Measurements from ENCODE around the gene TEX51. TPM values are rescaled to one million over a fixed set of nuclear protein-coding genes. Genes with fewer than 3 reads are reported as not detected.

The TEX51 gene
- total RNA-seq, 1 donor from 2014 or later: not detected

GRCh38 chr2:126891681-126892500 is 6.8 kb upstream of the TEX51 start:
- DNase-seq (ENCODE audit: low read depth, low spot score): no peak

- no peak for DNase-seq (ENCODE audit: low read depth, low spot score)
Measured at GRCh38 chr2:126893153-126893552, 5.5 kb upstream of the TEX51 start.

GRCh38 chr2:126893606-126894005 is 5.1 kb upstream of the TEX51 start:
- DNase-seq (ENCODE audit: low read depth, low spot score): no peak

DNA sequence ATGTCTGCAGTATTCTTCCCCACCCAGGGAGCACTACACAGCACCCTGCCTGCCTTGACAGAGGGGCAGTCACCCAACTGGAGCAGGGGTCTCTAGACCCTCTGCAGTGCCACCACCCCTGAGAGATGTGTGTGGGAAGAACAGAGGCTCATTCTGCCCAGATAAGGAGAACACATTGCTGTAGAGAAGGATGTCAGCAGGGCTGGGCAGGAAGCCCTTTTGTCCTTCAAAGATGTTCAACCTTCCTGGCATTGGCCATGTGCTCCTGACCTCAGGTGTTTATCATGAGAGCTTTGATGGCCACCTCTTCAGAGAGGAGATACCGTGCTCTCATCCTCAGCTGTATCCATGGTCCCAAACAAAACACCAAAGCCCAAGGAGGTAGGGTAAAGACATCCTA is 4.6 kb upstream of the TEX51 start:
- no peak for DNase-seq (ENCODE audit: low read depth, low spot score)

GRCh38 chr2:126894585-126895182 is 4.0 kb upstream of the TEX51 start:
- DNase-seq (ENCODE audit: low read depth, low spot score): no peak

DNA sequence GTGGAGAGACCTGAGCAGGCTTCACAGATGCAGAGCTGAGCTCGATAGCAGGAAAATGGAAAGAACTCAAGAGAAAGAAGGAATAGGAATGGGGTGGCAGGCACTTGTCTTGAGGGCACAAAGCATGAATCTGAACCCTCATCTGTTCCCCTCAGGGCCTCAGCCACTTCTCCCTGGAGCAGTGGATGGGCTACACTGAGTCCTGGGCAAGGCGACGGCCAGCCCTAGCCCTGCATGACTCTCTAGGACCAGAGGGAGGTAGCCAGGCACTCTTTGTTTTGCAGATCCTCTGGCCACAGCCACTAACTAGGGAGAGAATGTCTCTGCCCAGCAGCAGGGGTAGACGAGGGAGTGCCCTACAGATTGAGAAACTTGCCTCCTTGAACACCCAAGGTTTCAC is 3.4 kb upstream of the TEX51 start:
- DNase-seq (ENCODE audit: low read depth, low spot score): no peak

DNA sequence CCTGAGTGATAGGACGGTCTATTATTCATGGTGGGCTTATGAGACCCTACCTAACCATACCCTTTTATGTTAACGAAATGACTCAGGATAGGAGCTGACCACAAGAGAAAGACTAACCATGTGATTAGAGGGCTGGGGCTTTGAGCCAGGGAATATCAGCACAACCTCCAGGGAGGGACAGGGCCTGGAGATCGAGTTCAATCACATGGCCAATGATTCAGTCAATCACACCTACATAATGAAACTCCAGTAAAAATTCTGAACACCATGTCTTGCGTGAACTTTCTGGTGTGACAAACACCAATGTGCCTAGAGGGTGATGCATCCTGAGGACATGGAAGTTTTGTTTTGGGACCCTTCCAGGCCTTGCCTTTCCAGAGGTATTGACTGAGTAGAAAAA is 2.2 kb upstream of the TEX51 start:
- no peak for DNase-seq (ENCODE audit: low read depth, low spot score)

GRCh38 chr2:126899616-126900185 is 1.0 kb downstream of the TEX51 start:
- no peak for DNase-seq (ENCODE audit: low read depth, low spot score)

GRCh38 chr2:126900646-126901319 is 2.1 kb downstream of the TEX51 start:
- no peak for DNase-seq (ENCODE audit: low read depth, low spot score)

DNA sequence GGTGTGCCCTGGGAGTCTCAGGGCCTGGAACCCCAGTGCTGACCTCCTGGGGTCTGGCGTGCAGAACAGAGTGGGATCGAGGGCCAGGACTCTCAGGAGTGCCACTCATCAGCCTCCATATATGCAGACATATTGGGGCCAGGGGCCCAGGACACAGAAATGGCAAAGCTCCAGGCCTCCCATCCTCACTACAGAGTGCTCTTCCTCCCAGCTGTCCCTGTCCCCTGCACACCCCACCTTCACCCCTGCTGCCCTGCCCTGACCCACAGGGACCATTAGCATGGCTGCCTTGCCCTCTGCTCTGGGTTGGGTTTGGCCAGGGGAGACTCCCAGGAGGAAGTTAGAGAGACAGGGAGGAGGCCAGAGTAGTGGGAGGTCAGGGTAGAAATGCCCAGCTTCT is 2.8 kb downstream of the TEX51 start:
- no peak for DNase-seq (ENCODE audit: low read depth, low spot score)

DNA sequence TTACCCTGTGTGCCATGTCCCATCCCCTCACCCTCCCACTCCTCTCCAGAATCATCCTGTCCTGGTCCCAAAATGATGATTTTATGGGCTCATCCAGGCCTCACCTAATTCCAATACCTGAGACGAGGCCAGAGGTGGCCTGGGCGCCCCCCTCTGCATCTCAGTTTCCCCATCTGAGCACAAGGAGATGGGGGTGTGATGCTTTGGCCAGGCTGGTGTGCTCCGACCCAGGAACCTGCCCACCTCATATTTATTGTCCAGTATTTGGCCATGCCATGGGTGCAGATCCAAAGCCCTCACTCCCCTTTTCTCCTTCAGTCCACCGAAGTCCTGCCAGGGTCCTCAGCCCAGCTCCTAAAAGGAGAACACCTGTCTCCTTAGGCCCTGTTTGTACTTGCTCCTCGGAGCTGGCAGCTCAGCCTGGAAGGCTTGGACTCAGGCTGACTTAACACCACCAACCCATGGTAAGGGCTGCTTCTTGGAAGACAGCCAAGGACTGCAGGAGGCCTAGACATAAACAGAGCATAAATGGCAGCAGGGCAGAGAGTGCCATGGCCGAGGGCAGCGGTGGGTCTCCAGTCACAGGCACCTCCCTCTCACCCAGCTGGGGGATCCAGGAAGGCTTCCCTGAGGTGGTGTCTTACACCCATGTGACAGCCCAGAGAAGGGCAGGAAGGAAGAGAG is 3.6 kb downstream of the TEX51 start:
- DNase-seq (ENCODE audit: low read depth, low spot score): no peak

GRCh38 chr2:126902859-126903258 is 4.2 kb downstream of the TEX51 start:
- DNase-seq (ENCODE audit: low read depth, low spot score): no peak

DNA sequence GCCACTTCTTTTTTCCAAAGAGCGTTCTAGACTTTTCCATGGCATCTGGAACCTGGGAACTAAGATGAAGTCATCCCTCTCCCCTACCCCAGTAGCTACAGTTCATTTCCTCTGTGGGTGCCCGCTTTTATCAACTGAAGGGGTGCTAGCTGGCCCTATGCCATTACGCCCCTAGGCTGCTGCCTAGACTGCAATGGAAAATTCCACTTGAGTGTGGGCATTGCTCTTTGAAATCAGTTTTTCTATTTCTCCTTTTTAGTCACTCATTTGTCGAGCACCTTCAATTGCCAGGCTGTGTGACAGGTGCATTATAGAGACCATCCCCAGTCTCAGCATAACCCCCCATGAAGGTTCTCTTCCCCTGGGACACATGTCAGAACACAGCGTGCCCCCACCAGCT is 7.3 kb downstream of the TEX51 start:
- no peak for DNase-seq (ENCODE audit: low read depth, low spot score)

DNA sequence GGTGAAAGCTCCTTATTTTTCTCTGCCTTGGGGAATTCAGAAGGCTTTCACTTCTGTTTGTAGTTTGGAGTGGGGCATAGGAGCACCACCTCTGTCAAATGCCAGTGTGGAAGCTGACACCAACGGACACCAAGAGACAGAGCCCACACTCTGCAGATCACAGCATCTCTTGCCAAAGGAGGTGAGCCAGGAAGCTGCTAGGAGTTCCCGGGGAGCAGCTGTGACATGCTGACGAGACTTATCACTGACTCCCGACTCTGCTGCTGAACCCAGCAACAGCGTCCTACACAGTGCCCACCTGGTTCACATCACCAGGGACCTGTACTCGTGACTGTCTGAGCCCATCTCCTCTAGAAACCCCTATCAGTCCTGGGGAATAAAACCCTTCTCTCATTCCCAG is 8.1 kb downstream of the TEX51 start:
- DNase-seq (ENCODE audit: low read depth, low spot score): no peak

DNA sequence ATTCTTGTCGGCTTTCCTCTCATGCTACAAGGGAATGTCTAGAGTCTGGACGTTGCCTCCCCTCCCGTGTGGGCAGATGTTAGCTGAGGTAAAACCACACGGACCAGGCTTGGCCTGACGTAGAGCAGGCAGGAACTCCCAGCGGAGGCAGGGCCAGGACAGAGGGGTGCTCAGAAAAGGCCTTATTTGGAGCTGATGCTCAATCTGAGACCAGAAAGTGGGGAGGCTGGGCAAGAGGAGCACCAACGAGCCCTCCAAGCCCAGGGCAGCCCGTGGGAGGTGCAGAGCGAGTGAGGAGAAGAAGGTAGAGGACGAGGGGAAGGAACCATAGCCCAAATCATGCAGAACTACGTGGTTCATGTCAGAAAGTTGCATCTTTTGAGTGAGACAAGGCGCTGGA is 9.0 kb downstream of the TEX51 start:
- no peak for DNase-seq (ENCODE audit: low read depth, low spot score)

DNA sequence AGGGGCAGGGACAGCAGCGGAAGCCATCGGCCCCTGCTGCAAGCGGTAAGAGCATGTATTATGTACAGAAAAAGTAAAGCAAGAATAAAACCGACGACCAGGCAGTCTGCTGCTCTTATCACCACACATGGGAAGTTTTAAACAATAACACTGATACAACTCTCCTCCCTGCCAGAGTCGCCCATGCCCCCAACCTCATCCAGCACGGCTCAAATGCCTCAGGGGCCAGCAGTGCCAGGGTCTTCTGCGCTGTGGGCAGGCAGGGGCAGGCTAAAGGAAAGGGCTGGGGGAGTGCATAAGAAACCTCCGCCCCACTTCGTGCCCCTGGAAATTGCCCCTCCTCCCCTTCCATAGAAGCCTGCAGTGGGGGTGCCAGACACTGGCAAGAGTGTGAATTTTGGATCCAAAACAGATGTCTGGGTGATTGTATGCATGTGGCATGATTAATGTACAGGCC is 10.1 kb downstream of the TEX51 start:
- DNase-seq (ENCODE audit: low read depth, low spot score): no peak

DNA sequence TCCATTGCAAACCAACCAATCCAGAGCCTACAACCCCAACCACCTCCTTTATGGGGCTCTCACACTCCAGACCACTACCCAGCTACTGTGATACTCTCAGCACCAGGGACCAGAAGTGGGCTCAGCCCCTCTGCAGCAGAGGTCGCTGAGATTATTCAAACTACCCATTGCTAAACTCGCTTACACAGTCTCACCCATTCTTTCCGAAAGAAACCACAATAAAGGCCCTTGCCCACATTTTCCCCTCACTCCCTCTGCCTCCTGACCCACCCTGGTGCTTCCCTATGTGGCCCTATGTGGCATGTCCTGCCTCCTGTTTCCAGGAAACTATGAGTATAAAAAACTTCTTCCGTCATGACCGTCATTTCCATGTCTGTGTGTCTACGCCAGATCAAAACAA is 10.7 kb downstream of the TEX51 start:
- no peak for DNase-seq (ENCODE audit: low read depth, low spot score)

DNA sequence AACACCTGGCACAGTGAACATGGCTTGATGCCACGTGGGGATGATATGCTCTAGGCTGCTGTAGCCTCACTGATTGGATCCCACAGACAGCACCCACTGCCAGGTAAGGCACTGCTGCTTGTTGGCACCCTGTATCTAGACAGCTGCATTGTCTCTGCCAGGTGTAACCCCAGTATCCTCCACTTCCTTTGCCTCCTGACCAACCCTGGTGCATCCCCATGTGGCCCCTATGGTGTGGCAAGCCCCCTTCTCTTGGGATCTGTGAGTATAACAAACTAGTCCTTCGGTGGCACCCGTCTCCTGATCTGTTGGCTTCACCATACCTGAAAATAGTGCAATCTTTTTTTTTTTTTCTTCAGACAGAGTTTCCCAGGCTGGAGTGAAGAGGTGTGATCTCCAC is 11.1 kb downstream of the TEX51 start:
- DNase-seq (ENCODE audit: low read depth, low spot score): no peak

GRCh38 chr2:126910637-126911036 is 11.9 kb downstream of the TEX51 start:
- no peak for DNase-seq (ENCODE audit: low read depth, low spot score)

GRCh38 chr2:126911111-126911796 is 12.6 kb downstream of the TEX51 start:
- DNase-seq (ENCODE audit: low read depth, low spot score): no peak

- no peak for DNase-seq (ENCODE audit: low read depth, low spot score)
Measured at GRCh38 chr2:126912201-126912600, 13.5 kb downstream of the TEX51 start.
